Ishikawa (cell line): Measurements from ENCODE around the gene DNAJA3.

Source experiments
- CEBPB ChIP-seq: IDR thresholded peaks from 2 replicates; pipeline ENCODE4 v1.6.1; 2012
- CREB1 ChIP-seq: IDR thresholded peaks from 2 replicates; pipeline ENCODE4 v1.6.1; 2012; ENCODE audit warnings: low read depth
- EGR1 ChIP-seq: IDR thresholded peaks from 2 replicates; pipeline ENCODE4 v1.6.1; 2012
- EP300 ChIP-seq: IDR thresholded peaks from 2 replicates; pipeline ENCODE4 v1.6.1; 2012; ENCODE audit warnings: borderline replicate concordance
- FOXM1 ChIP-seq: IDR thresholded peaks from 2 replicates; pipeline ENCODE4 v1.6.1; 2012; ENCODE audit warnings: low read depth, borderline replicate concordance
- NFIC ChIP-seq: IDR thresholded peaks from 2 replicates; pipeline ENCODE4 v1.6.1; 2012
- RAD21 ChIP-seq: IDR thresholded peaks from 2 replicates; pipeline ENCODE4 v1.6.1; 2012; ENCODE audit warnings: low read depth
- TAF1 ChIP-seq: IDR thresholded peaks from 2 replicates; pipeline ENCODE4 v1.6.1; 2012; ENCODE audit warnings: low read depth, mild to moderate bottlenecking
- TCF12 ChIP-seq: IDR thresholded peaks from 2 replicates; pipeline ENCODE4 v1.6.1; 2012; ENCODE audit warnings: low read depth
- TEAD4 ChIP-seq: IDR thresholded peaks from 2 replicates; pipeline ENCODE4 v1.6.1; 2012
- YY1 ChIP-seq: IDR thresholded peaks from 2 replicates; pipeline ENCODE4 v1.6.1; 2012; ENCODE audit warnings: low read depth
- ZBTB7A ChIP-seq: IDR thresholded peaks from 2 replicates; pipeline ENCODE4 v1.6.1; 2012; ENCODE audit warnings: low read depth
- TF ChIP-seq, protein P1 (sequence below): IDR thresholded peaks from 2 replicates; pipeline ENCODE4 v1.6.1; 2012
- TF ChIP-seq, protein P2 (sequence below): IDR thresholded peaks from 2 replicates; pipeline ENCODE4 v1.6.1; 2012
- TF ChIP-seq, protein P3 (sequence below): IDR thresholded peaks from 2 replicates; pipeline ENCODE4 v1.6.1; 2012; ENCODE audit warnings: low read depth, mild to moderate bottlenecking

Gene DNAJA3

DNA sequence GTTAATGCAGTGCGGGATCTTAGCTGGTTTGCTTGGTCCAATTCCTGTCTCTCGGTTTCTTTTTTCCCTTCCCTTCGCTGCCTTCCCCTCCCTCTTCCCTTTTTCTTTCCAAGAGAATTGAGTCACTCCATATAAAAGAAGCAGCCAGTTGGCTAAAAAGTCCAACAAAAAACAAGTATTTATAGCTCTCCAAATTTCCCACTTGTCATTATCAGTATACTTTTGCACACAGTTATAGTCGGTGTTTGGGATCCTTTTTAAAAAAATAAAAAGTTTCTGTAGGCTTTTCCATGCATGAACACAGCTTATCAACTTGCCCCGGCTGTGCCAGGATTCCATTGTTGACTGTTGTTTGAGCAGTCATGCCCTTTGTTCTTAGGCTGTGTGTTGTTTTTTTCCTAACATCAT is 75.4 kb downstream of the DNAJA3 start:
- TF ChIP-seq, protein P1, sequence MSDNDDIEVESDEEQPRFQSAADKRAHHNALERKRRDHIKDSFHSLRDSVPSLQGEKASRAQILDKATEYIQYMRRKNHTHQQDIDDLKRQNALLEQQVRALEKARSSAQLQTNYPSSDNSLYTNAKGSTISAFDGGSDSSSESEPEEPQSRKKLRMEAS = no peak
- TF ChIP-seq RAD21 = no peak
- no peak for TF ChIP-seq TEAD4
- no peak for TF ChIP-seq TAF1
- TF ChIP-seq CEBPB = no peak
- TF ChIP-seq CREB1 = no peak
- TF ChIP-seq NFIC = no peak
- TF ChIP-seq, protein P2, sequence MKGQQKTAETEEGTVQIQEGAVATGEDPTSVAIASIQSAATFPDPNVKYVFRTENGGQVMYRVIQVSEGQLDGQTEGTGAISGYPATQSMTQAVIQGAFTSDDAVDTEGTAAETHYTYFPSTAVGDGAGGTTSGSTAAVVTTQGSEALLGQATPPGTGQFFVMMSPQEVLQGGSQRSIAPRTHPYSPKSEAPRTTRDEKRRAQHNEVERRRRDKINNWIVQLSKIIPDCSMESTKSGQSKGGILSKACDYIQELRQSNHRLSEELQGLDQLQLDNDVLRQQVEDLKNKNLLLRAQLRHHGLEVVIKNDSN = no peak
- TF ChIP-seq FOXM1 = no peak
- TF ChIP-seq EGR1 = no peak
- TF ChIP-seq TCF12 = no peak
- TF ChIP-seq EP300 = no peak
- no peak for TF ChIP-seq YY1
- TF ChIP-seq ZBTB7A = no peak
- TF ChIP-seq, protein P3, sequence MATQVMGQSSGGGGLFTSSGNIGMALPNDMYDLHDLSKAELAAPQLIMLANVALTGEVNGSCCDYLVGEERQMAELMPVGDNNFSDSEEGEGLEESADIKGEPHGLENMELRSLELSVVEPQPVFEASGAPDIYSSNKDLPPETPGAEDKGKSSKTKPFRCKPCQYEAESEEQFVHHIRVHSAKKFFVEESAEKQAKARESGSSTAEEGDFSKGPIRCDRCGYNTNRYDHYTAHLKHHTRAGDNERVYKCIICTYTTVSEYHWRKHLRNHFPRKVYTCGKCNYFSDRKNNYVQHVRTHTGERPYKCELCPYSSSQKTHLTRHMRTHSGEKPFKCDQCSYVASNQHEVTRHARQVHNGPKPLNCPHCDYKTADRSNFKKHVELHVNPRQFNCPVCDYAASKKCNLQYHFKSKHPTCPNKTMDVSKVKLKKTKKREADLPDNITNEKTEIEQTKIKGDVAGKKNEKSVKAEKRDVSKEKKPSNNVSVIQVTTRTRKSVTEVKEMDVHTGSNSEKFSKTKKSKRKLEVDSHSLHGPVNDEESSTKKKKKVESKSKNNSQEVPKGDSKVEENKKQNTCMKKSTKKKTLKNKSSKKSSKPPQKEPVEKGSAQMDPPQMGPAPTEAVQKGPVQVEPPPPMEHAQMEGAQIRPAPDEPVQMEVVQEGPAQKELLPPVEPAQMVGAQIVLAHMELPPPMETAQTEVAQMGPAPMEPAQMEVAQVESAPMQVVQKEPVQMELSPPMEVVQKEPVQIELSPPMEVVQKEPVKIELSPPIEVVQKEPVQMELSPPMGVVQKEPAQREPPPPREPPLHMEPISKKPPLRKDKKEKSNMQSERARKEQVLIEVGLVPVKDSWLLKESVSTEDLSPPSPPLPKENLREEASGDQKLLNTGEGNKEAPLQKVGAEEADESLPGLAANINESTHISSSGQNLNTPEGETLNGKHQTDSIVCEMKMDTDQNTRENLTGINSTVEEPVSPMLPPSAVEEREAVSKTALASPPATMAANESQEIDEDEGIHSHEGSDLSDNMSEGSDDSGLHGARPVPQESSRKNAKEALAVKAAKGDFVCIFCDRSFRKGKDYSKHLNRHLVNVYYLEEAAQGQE = no peak

DNA sequence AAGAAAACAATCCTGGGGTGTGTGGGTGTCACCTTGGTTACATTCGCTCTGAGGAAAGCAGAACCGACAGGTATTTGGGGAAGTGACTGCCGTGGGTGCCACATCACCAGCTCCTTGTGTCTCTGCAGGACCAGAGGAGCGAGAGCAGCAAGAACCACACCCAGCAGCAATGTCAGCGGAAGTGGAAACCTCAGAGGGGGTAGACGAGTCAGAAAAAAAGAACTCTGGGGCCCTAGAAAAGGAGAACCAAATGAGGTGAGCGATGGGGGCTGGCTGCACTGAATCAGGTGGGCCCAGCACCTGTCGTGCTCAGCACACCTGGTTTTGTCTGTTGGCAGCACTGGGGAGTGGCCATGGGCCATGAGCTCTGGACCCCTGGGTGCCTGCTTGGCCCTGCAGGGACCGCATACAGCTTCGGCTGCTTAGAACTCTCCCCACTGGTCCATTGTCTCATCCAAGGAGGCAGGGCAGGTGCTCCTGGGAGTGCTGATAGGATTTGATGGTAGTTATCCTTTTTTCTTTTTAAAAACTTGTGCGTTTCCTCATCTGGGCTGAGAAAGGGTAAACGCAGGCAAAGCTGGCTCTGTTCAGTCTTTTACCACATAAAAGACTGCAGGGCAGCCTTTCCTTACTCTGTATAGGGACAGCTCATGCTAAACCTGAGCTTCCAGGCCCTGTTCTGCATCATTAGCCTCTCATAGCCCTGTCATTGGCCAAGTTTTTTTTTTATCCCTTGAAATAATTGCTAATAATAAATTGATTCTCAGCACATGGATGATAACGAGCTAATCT is 79.9 kb downstream of the DNAJA3 start:
- TF ChIP-seq, protein P3 = no peak
- TF ChIP-seq YY1 (no peak), FOXM1 (no peak), TAF1 (no peak), NFIC (no peak)
